Esophagus muscularis mucosa (tissue), 3 donors: Measurements from ENCODE around the gene OPRL1.

Experiments
- POLR2A ChIP-seq: fragments of 450-650 bp; IDR thresholded peaks from one replicate; pipeline ENCODE4 v1.6.1; 2017; ENCODE audit warnings: antibody characterized with exemption, moderate library complexity, mild to moderate bottlenecking, low read depth
- TF ChIP-seq, protein P1 (sequence below), 3 experiments: fragments of 200-600 bp in 2 of 3; fragments of 450-650 bp in 1 of 3; sonication (generic) in 2 of 3; IDR thresholded peaks; one replicate each; pipeline ENCODE4 v1.5.1; 2017 to 2019; ENCODE audit warnings: antibody characterized with exemption in 3 of 3, mild to moderate bottlenecking in 2 of 3, moderate library complexity in 1 of 3

DNA sequence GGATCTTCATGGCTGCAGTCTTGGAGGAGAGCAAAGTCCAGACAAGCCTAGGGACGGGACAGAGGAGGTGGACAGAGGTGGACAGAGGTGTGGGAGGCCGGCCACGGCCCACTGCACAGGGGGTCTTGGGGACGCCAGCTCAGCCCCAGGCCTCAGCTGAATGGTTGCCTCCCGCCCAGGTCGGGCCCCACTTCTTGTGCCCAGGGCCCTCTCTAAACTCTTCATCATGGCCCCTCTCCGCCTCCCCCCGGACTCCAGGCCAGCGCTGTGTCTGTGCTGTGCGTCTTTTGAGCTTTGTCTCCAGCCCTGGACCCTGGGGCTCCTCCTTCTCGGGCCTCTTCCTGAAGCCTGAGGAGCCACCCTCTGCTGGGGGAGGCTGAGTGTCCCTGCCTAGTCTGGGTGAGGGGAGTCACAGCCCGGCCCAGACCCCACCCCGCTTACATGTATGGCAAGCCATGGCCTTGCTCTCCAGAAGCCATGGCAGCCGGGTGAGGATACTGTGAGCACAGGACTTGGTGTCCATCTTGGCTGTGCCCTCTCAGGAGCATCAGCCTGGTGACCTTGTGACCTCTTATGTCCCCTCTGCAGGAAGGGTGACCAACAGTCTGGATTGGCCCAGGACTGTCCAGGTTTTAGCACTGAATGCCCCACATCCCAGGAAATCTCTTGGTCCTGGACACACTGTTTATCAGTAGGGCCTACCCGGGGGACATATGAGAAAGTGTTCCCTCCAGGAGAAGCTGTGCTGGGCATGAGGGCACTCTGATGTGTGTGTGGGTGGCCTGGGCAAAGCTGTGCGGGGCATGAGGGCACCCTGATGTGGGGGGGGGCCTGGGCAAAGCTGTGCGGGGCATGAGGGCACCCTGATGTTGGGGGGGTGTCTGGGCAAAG lies 36.9 kb downstream of the OPRL1 start:
- TF ChIP-seq, protein P1, sequence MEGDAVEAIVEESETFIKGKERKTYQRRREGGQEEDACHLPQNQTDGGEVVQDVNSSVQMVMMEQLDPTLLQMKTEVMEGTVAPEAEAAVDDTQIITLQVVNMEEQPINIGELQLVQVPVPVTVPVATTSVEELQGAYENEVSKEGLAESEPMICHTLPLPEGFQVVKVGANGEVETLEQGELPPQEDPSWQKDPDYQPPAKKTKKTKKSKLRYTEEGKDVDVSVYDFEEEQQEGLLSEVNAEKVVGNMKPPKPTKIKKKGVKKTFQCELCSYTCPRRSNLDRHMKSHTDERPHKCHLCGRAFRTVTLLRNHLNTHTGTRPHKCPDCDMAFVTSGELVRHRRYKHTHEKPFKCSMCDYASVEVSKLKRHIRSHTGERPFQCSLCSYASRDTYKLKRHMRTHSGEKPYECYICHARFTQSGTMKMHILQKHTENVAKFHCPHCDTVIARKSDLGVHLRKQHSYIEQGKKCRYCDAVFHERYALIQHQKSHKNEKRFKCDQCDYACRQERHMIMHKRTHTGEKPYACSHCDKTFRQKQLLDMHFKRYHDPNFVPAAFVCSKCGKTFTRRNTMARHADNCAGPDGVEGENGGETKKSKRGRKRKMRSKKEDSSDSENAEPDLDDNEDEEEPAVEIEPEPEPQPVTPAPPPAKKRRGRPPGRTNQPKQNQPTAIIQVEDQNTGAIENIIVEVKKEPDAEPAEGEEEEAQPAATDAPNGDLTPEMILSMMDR (IDR thresholded peaks at IDR 0.05) = no peak
- TF ChIP-seq POLR2A = no peak
